ENCODE results near the gene OR52H1.

The OR52H1 gene

GRCh38 chr11:5581014-5581413, 32.7 kb upstream of the OR52H1 start:
- Histone ChIP-seq H2AK5ac (ENCODE audit: low read length, severe bottlenecking) (no peak overlapping the region), H3K27me3 (ENCODE audit: control insufficient read depth in 1 of 2, insufficient read depth in 1 of 2, low read length in 2 of 2) (peaks cover 0 to 12% of the 10 kb centered on the region in 2 experiments), H2BK12ac (ENCODE audit: low read length in 2 of 2) (no peak overlapping the region), H4K91ac (ENCODE audit: low read length) (no peak overlapping the region), H3K4me3 (ENCODE audit: insufficient read depth in 1 of 2, low read depth in 1 of 2, low read length in 2 of 2) (no peak overlapping the region), H3K9me3 (ENCODE audit: control insufficient read depth, low read length) (no peaks in the 10 kb centered on the region), H3K14ac (ENCODE audit: low read length in 2 of 2) (no peak overlapping the region), H3K18ac (ENCODE audit: low read depth in 1 of 2, low read length in 2 of 2) (no peak overlapping the region), H3K23ac (ENCODE audit: low read length in 2 of 2) (no peak overlapping the region), H2BK120ac (ENCODE audit: low read depth, low read length) (no peak overlapping the region), H3K79me1 (replicated peaks; ENCODE audit: low read length, poor library complexity, severe bottlenecking) (no peaks in the 10 kb centered on the region), H3K27ac (ENCODE audit: low read length, poor library complexity, severe bottlenecking) (no peak overlapping the region), H3K36me3 (ENCODE audit: control insufficient read depth in 1 of 2, insufficient read depth in 2 of 2, low read depth in 1 of 2, low read length in 2 of 2) (no peaks in the 10 kb centered on the region), H4K8ac (ENCODE audit: low read length) (no peak overlapping the region), H3K4ac (ENCODE audit: low read depth in 1 of 2, low read length in 2 of 2) (no peak overlapping the region), H2BK5ac (ENCODE audit: low read depth, low read length, poor library complexity, severe bottlenecking) (no peak overlapping the region), H3K4me1 (ENCODE audit: control insufficient read depth, insufficient read depth, low read depth, low read length) (no peaks in the 10 kb centered on the region), H3K4me2 (ENCODE audit: low read length, poor library complexity, severe bottlenecking) (no peak overlapping the region), H3K9ac (ENCODE audit: low read length) (no peak overlapping the region), H2AFZ (ENCODE audit: low read depth, low read length) (no peak overlapping the region), H2BK15ac (ENCODE audit: low read depth, poor library complexity, severe bottlenecking) (no peak overlapping the region)
- DNase-seq, result no peak
- 99% methylated on average over 4 of the region's 4 CpGs for WGBS

- Histone ChIP-seq H3K79me1 (replicated peaks; ENCODE audit: low read length, poor library complexity, severe bottlenecking) (no peaks in the 10 kb centered on the region), H3K27me3 (ENCODE audit: control insufficient read depth in 1 of 2, insufficient read depth in 1 of 2, low read length in 2 of 2) (peaks cover 0 to 12% of the 10 kb centered on the region in 2 experiments), H3K9ac (ENCODE audit: low read length) (no peak within 1 kb of the TSS), H3K27ac (ENCODE audit: low read length, poor library complexity, severe bottlenecking) (no peak within 1 kb of the TSS), H3K14ac (ENCODE audit: low read length in 2 of 2) (no peak within 1 kb of the TSS), H2BK5ac (ENCODE audit: low read depth, low read length, poor library complexity, severe bottlenecking) (no peak within 1 kb of the TSS), H3K36me3 (ENCODE audit: control insufficient read depth in 1 of 2, insufficient read depth in 2 of 2, low read depth in 1 of 2, low read length in 2 of 2) (no peaks in the 10 kb centered on the region), H3K4me1 (ENCODE audit: control insufficient read depth, insufficient read depth, low read depth, low read length) (no peaks in the 10 kb centered on the region), H3K23ac (ENCODE audit: low read length in 2 of 2) (no peak within 1 kb of the TSS), H3K18ac (ENCODE audit: low read depth in 1 of 2, low read length in 2 of 2) (no peak within 1 kb of the TSS), H3K4me2 (ENCODE audit: low read length, poor library complexity, severe bottlenecking) (no peak within 1 kb of the TSS), H3K4me3 (ENCODE audit: insufficient read depth in 1 of 2, low read depth in 1 of 2, low read length in 2 of 2) (no peak within 1 kb of the TSS), H4K91ac (ENCODE audit: low read length) (no peak within 1 kb of the TSS), H3K9me3 (ENCODE audit: control insufficient read depth, low read length) (no peaks in the 10 kb centered on the region), H2BK12ac (ENCODE audit: low read length in 2 of 2) (no peak within 1 kb of the TSS), H3K4ac (ENCODE audit: low read depth in 1 of 2, low read length in 2 of 2) (no peak within 1 kb of the TSS), H2BK15ac (ENCODE audit: low read depth, poor library complexity, severe bottlenecking) (no peak within 1 kb of the TSS), H4K8ac (ENCODE audit: low read length) (no peak within 1 kb of the TSS), H2BK120ac (ENCODE audit: low read depth, low read length) (no peak within 1 kb of the TSS), H2AFZ (ENCODE audit: low read depth, low read length) (no peak within 1 kb of the TSS), H2AK5ac (ENCODE audit: low read length, severe bottlenecking) (no peak within 1 kb of the TSS)
- 89% methylated on average over 8 of the region's 8 CpGs for WGBS
- no peak for DNase-seq
These were observed 32.2 kb upstream of the OR52H1 start, which contains the start of gene OR52B6 for GRCh38 chr11:5580577-5580976. Gene OR52B6, plus strand, starts transcription at chr11:5580877. Its CDS starts 0 bp downstream, at chr11:5580877.

- Histone ChIP-seq H3K4ac (ENCODE audit: low read depth in 1 of 2, low read length in 2 of 2) (no peak overlapping the region), H2BK5ac (ENCODE audit: low read depth, low read length, poor library complexity, severe bottlenecking) (no peak overlapping the region), H3K9ac (ENCODE audit: low read length) (no peak overlapping the region), H3K27ac (ENCODE audit: low read length, poor library complexity, severe bottlenecking) (no peak overlapping the region), H4K8ac (ENCODE audit: low read length) (no peak overlapping the region), H3K4me1 (ENCODE audit: control insufficient read depth, insufficient read depth, low read depth, low read length) (no peaks in the 10 kb centered on the region), H3K4me2 (ENCODE audit: low read length, poor library complexity, severe bottlenecking) (no peak overlapping the region), H2BK15ac (ENCODE audit: low read depth, poor library complexity, severe bottlenecking) (no peak overlapping the region), H2BK120ac (ENCODE audit: low read depth, low read length) (no peak overlapping the region), H3K27me3 (ENCODE audit: control insufficient read depth in 1 of 2, insufficient read depth in 1 of 2, low read length in 2 of 2) (peaks cover 0 to 16% of the 10 kb centered on the region in 2 experiments), H3K23ac (ENCODE audit: low read length in 2 of 2) (no peak overlapping the region), H3K36me3 (ENCODE audit: control insufficient read depth in 1 of 2, insufficient read depth in 2 of 2, low read depth in 1 of 2, low read length in 2 of 2) (no peaks in the 10 kb centered on the region), H3K18ac (ENCODE audit: low read depth in 1 of 2, low read length in 2 of 2) (no peak overlapping the region), H3K14ac (ENCODE audit: low read length in 2 of 2) (no peak overlapping the region), H2AFZ (ENCODE audit: low read depth, low read length) (no peak overlapping the region), H3K9me3 (ENCODE audit: control insufficient read depth, low read length) (no peaks in the 10 kb centered on the region), H3K4me3 (ENCODE audit: insufficient read depth in 1 of 2, low read depth in 1 of 2, low read length in 2 of 2) (no peak overlapping the region), H2AK5ac (ENCODE audit: low read length, severe bottlenecking) (no peak overlapping the region), H3K79me1 (replicated peaks; ENCODE audit: low read length, poor library complexity, severe bottlenecking) (no peaks in the 10 kb centered on the region), H2BK12ac (ENCODE audit: low read length in 2 of 2) (no peak overlapping the region), H4K91ac (ENCODE audit: low read length) (no peak overlapping the region)
- DNase-seq, result no peak
These were observed 28.8 kb upstream of the OR52H1 start for GRCh38 chr11:5577101-5577500.

GRCh38 chr11:5575152-5575551, 26.8 kb upstream of the OR52H1 start:
- no peak overlapping the region for H3K4ac ChIP-seq (ENCODE audit: low read depth in 1 of 2, low read length in 2 of 2)
- no peak overlapping the region for H3K4me2 ChIP-seq (ENCODE audit: low read length, poor library complexity, severe bottlenecking)
- H3K18ac ChIP-seq (ENCODE audit: low read depth in 1 of 2, low read length in 2 of 2), result no peak overlapping the region
- H3K27ac ChIP-seq (ENCODE audit: low read length, poor library complexity, severe bottlenecking), result no peak overlapping the region
- H2AFZ ChIP-seq (ENCODE audit: low read depth, low read length), result no peak overlapping the region
- H4K91ac ChIP-seq (ENCODE audit: low read length), result no peak overlapping the region
- no peaks in the 10 kb centered on the region for H3K4me1 ChIP-seq (ENCODE audit: control insufficient read depth, insufficient read depth, low read depth, low read length)
- no peak for DNase-seq
- H3K79me1 ChIP-seq (replicated peaks; ENCODE audit: low read length, poor library complexity, severe bottlenecking), result no peaks in the 10 kb centered on the region
- no peak overlapping the region for H3K23ac ChIP-seq (ENCODE audit: low read length in 2 of 2)
- H2BK12ac ChIP-seq (ENCODE audit: low read length in 2 of 2), result no peak overlapping the region
- H3K27me3 ChIP-seq (ENCODE audit: control insufficient read depth in 1 of 2, insufficient read depth in 1 of 2, low read length in 2 of 2), result peaks cover 0 to 16% of the 10 kb centered on the region in 2 experiments
- H3K9ac ChIP-seq (ENCODE audit: low read length), result no peak overlapping the region
- 81% methylated on average over 4 of the region's 4 CpGs for WGBS
- H2BK5ac ChIP-seq (ENCODE audit: low read depth, low read length, poor library complexity, severe bottlenecking), result no peak overlapping the region
- no peak overlapping the region for H3K14ac ChIP-seq (ENCODE audit: low read length in 2 of 2)
- no peak overlapping the region for H3K4me3 ChIP-seq (ENCODE audit: insufficient read depth in 1 of 2, low read depth in 1 of 2, low read length in 2 of 2)
- H2BK15ac ChIP-seq (ENCODE audit: low read depth, poor library complexity, severe bottlenecking), result no peak overlapping the region
- H2BK120ac ChIP-seq (ENCODE audit: low read depth, low read length), result no peak overlapping the region
- H3K36me3 ChIP-seq (ENCODE audit: control insufficient read depth in 1 of 2, insufficient read depth in 2 of 2, low read depth in 1 of 2, low read length in 2 of 2), result no peaks in the 10 kb centered on the region
- H3K9me3 ChIP-seq (ENCODE audit: control insufficient read depth, low read length), result no peaks in the 10 kb centered on the region
- no peak overlapping the region for H4K8ac ChIP-seq (ENCODE audit: low read length)
- H2AK5ac ChIP-seq (ENCODE audit: low read length, severe bottlenecking), result no peak overlapping the region
